Measurements from ENCODE around the gene GPANK1. TPM values are rescaled to one million over a fixed set of nuclear protein-coding genes. Genes with fewer than 3 reads are reported as not detected.

GPANK1 gene
- total RNA-seq, 2 experiments from 2014 or later: 33.3 to 37.0 TPM

DNA sequence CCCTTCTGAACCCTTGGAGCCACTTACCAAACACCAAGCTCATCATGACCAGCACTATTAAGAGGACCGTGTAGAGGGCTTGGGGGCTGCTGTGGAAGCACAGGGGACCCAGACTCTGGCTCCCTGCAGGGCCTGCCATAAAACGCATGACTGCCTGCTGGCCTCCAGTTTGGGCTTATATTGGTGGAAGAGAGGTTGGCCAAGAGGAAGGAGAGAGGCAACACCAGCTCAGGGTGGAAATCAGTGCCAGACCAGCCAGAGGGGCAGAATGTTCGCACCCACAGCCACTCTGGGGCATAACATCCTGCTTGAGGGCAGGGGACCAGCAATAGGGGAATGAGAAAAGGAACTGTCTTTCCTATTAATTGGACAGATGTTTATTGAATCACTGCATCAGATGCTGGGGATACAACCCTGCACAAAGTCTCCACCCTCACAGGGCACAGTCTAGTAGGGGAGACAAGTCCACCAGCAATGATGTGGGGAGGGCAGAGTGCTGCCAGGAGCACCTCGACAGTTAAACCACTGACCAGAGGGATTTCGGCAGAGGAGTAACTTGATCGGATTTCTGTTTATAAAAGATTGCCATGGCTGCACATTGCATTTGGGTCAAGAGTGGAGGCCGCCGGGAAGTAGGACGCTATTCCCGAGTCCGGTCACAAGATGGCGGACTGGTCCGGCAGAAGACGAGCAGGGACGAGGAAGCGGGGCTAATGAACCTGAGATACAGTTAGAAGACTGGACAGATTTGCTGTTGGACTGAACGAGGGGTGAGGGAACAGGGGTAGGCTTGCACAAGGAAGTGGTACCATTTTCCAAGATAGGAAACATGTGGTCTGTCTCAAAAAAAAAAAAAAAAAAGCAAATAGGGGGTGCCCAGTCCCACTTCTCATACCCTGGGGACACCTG, 15.7 kb upstream of the GPANK1 start, which contains the start of gene LY6G5C:
Gene LY6G5C, minus strand, starts transcription at position 842 of the 909 bp plus-strand sequence. Its CDS starts 694 bp downstream, at position 148.
- peak; percentile 61 for DNase-seq
- H3K27me3 Mint-ChIP-seq: no peaks in the 10 kb centered on the region
- peak within 1 kb of the TSS; percentile 65 for H3K4me3 Mint-ChIP-seq
- H3K36me3 Mint-ChIP-seq: peaks cover 2% of the 10 kb centered on the region
- peak within 1 kb of the TSS; percentile 8 for H3K27ac Mint-ChIP-seq
- H3K4me1 Mint-ChIP-seq: peaks cover 14% of the 10 kb centered on the region
- H3K9me3 Mint-ChIP-seq: no peaks in the 10 kb centered on the region

DNA sequence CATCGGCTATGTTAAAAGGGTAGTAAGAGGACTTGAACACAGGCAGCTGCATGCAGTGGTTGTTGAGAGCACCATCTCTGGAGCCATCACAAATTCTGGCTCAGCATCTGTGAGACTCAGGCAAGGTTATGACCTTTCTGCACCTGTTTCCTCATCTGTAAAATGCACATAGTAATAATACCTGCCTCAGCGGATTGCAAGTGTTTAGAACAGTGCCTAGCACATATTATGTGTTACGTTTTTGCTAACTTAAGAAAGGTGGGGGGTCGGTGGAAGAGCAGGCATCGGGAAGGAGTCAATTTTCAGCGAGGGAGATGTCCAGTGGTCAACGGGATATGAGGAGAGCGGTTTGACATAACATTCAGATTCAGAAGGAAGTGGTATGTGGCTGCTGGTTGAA, 13.2 kb upstream of the GPANK1 start:
- Mint-ChIP-seq H3K4me1 (peaks cover 14% of the 10 kb centered on the region), H3K27ac (no peak overlapping the region)

DNA sequence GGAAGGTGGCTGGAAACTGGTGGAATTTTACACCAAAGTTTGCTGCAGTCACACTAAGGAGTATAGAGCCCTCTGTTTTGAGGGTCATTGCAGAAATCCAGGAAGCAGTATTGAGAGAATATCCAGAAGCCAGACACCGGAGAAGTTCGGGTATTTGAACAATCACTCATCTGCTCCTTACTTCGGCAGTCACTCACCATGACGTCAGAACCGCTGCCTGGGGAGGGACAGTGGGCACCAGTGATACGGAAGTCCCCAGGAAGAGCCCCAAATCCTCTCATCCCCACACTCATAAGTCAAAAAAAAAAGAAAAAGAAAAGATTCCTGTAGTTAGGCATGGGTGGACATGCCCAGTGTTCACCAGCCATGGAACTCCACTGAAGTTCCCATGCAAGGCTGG, 12.1 kb upstream of the GPANK1 start:
- H3K4me3 Mint-ChIP-seq: no peak overlapping the region
- H3K36me3 Mint-ChIP-seq: peaks cover 7% of the 10 kb centered on the region
- H3K27ac Mint-ChIP-seq: no peak overlapping the region
- no peaks in the 10 kb centered on the region for H3K27me3 Mint-ChIP-seq
- DNase-seq: no peak
- no peaks in the 10 kb centered on the region for H3K9me3 Mint-ChIP-seq
- peaks cover 14% of the 10 kb centered on the region for H3K4me1 Mint-ChIP-seq

More for the DNA sequence above, 13.2 kb upstream of the GPANK1 start:
- H3K36me3 Mint-ChIP-seq: peaks cover 2% of the 10 kb centered on the region
- no peak for DNase-seq
- no peaks in the 10 kb centered on the region for H3K27me3 Mint-ChIP-seq
- H3K4me3 Mint-ChIP-seq: no peak overlapping the region
- no peaks in the 10 kb centered on the region for H3K9me3 Mint-ChIP-seq

DNA sequence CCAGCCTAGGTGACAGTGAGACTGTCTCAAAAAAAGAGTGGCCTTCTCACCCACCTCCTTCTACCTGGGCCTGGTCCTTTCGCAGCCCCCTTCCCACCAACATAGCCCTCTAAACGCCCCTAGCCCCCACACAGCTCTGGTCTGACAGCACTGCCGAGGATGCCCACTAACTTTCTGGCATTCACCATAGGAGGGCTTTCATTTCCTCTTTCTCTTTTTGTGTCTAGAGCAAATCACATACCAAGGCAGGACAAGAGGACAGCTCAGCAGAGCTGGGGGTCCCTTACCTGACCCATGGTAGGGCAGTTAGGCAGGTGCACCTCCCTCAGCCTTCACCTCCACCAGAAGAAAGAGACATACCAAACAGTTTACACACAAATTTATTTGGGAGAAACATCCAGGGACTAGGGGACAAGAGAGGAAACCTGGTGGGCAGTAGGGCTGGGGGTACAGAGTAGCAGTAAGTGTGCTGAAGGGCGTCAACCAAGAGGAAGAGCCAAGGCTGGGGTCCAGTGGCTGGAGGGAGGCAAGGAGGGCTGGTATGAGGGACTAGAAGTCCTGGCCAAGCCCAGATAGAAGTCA, 11.6 kb upstream of the GPANK1 start:
- peaks cover 5% of the 10 kb centered on the region for H3K36me3 Mint-ChIP-seq
- no peak overlapping the region for H3K4me3 Mint-ChIP-seq
- H3K27me3 Mint-ChIP-seq: no peaks in the 10 kb centered on the region
- no peak for DNase-seq
- no peak overlapping the region for H3K27ac Mint-ChIP-seq
- peaks cover 9% of the 10 kb centered on the region for H3K4me1 Mint-ChIP-seq
- no peaks in the 10 kb centered on the region for H3K9me3 Mint-ChIP-seq

DNA sequence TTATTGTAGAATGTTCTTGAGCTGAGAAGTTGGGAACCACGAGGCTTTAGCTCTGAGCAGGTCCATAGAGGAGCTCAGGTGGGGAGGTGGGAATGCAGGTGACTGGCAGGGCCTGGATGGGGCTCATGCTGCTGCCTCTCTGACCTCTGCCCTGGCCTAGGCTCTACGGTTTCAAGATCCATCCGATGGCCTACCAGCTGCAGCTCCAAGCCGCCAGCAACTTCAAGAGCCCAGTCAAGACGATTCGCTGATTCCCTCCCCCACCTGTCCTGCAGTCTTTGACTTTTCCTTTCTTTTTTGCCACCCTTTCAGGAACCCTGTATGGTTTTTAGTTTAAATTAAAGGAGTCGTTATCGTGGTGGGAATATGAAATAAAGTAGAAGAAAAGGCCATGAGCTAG, 4.9 kb upstream of the GPANK1 start, which contains the start of gene LY6G5B:
Gene LY6G5B, plus strand, starts transcription at position 301 of the 400 bp plus-strand sequence. CDS start 975 bp downstream, outside the sequence.
- Mint-ChIP-seq H3K27ac (peak within 1 kb of the TSS; percentile 29), H3K9me3 (no peaks in the 10 kb centered on the region)

DNA sequence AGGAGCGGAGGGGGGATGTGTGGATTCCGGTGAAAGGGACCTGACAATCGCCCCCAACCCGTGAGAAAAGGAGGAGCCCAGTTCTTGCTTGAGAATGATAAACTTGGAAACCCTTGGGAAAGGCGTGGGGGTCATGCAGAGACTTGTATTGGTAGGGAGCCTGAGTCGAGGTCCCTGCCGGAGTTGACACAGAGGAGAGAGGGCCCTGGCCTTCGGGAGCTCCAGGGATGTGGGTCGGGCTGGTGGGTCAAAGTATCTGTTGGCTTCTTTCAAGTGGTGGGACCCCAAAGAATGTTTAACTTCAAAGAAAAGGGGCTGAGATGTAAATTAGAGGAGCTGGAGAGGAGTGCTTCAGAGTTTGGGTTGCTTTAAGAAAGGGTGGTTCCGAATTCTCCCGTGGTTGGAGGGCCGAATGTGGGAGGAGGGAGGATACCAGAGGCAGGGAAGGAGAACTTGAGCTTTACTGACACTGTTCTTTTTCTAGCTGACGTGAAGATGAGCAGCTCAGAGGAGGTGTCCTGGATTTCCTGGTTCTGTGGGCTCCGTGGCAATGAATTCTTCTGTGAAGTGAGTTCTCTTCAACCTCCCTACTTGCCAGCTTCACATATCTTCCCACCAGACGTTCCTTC, 1.7 kb upstream of the GPANK1 start:
- DNase-seq: no peak
- Mint-ChIP-seq H3K36me3 (peaks cover 65% of the 10 kb centered on the region), H3K4me3 (peak overlapping the region; percentile 96), H3K4me1 (peaks cover 41% of the 10 kb centered on the region), H3K27me3 (no peaks in the 10 kb centered on the region), H3K9me3 (no peaks in the 10 kb centered on the region), H3K27ac (peak overlapping the region; percentile 97)

More for the DNA sequence above, 4.9 kb upstream of the GPANK1 start, which contains the start of gene LY6G5B:
- H3K4me3 Mint-ChIP-seq: no peak within 1 kb of the TSS
- no peaks in the 10 kb centered on the region for H3K27me3 Mint-ChIP-seq
- peaks cover 45% of the 10 kb centered on the region for H3K36me3 Mint-ChIP-seq
- H3K4me1 Mint-ChIP-seq: peaks cover 22% of the 10 kb centered on the region
- no peak for DNase-seq

DNA sequence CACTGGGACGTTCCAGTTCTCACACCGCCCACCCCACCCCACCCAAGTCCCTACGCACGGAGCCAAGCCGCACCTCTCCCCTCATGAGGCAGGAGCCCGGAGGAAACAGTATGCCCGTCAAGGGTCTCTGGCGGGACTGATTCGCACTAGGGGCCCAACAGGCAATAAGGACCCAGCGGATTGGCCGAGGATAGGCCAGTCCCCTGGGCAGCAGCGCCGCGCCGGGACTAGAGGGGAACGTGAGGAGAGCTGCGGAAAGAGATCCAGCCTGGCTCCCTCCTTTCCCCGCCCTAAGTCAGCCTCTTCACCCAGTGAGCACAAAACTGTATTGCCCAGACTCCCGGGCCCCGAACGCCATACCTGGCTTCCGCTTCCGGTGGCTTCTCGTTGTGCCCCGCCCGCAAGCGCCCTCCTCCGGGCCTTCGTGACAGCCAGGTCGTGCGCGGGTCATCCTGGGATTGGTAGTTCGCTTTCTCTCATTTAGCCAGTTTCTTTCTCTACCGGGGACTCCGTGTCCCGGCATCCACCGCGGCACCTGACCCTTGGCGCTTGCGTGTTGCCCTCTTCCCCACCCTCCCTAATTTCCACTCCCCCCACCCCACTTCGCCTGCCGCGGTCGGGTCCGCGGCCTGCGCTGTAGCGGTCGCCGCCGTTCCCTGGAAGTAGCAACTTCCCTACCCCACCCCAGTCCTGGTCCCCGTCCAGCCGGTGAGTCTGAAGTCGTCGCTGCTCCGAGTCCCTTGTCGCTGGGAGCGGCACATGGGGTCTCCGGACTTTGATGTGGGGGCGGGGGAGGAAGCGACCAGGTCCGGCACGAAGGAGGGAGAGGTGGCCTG, 922 bp upstream of the GPANK1 start, which contains the start of gene CSNK2B:
Gene CSNK2B, plus strand, starts transcription at position 580 of the 836 bp plus-strand sequence. CDS start 752 bp downstream, outside the sequence.
- peaks cover 48% of the 10 kb centered on the region for H3K4me1 Mint-ChIP-seq

DNA sequence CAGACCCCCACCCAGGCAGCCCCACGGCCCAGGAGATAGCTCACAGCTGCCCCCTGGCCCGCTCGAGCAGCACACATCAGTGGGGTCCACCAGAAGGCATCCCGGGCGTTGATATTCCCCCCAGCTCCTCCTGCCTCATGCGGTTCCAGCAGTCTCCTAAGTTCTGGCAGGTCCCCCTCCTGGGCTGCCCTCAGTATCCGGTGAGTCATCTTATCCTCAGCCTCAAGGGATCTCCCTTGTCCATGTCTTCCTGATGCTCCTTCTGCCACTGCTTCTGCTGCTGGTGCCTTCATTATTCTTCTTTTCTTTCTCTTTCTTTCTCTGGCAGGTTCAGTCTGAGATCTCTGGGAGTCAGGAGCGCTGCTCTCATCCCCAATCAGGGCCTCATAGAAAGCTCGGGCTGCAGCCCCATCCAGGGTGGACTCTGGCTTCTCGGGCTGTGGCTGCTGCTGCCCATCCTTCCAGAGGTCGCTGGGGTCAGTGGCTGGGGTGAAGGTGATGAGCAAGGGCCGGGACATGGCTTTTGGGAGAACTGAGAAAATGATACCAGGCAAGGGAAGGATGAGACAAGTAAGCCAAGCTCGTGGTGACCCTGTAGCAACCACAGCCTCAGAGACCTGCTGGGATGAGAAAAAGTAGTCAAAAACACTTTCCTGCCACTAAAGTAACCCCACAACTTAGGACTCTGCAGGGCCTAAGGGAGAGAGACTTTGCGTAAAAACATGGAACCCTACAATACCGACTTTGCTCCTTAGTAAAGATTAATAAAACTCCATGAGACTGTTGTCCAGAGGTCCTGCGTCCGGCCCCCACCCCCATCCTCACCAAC, 622 bp downstream of the GPANK1 start:
- Mint-ChIP-seq H3K4me1 (peaks cover 59% of the 10 kb centered on the region), H3K4me3 (peak overlapping the region; percentile 96), H3K9me3 (no peaks in the 10 kb centered on the region), H3K36me3 (peaks cover 76% of the 10 kb centered on the region), H3K27ac (peak overlapping the region; percentile 97), H3K27me3 (no peaks in the 10 kb centered on the region)
- no peak for DNase-seq

More for the DNA sequence above, 922 bp upstream of the GPANK1 start, which contains the start of gene CSNK2B:
- peak; percentile 98 for DNase-seq
- peaks cover 70% of the 10 kb centered on the region for H3K36me3 Mint-ChIP-seq
- H3K9me3 Mint-ChIP-seq: no peaks in the 10 kb centered on the region
- H3K4me3 Mint-ChIP-seq: peak within 1 kb of the TSS; percentile 96
- no peaks in the 10 kb centered on the region for H3K27me3 Mint-ChIP-seq
- peak within 1 kb of the TSS; percentile 97 for H3K27ac Mint-ChIP-seq

DNA sequence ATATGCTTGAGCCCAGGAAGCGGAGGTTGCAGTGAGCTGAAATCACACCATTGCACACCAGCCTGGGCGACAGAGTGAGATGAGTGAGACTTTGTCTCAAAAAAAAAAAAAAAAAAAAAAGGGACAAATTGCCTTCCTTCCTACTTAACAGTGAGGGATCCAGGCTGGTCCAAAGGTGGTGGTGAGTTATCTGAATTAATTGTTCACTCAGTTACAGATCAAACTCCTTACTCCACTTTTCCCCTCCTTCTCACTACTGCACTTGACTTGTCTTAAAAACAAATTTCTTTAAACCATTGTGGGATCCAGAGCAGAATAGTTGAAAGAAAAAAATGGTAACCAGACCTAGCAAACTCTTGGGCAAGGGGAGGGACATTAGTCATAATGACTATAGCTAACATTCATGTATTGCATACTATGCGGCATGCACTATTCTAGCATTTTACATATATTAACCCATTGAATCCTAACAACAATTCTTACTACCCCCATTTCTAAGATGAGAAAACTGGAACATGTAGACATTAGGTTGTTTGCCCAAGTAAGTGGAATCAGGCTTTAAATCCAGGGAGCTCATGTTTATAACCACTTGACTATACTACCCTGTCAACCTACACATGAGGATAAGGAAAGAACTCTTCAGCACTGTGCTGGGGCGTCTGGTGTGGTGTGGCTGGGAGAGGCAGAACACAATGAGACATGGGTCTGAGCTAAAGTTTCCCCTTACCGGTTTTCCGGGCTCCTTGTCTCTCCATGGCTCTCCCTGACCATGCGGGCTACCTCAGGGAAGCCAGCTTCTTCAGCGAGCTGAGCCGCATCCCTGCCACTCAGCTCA, 1.5 kb downstream of the GPANK1 start:
- Mint-ChIP-seq H3K36me3 (peaks cover 72% of the 10 kb centered on the region), H3K4me3 (peak overlapping the region; percentile 96), H3K9me3 (no peaks in the 10 kb centered on the region), H3K4me1 (peaks cover 66% of the 10 kb centered on the region), H3K27ac (peak overlapping the region; percentile 97), H3K27me3 (no peaks in the 10 kb centered on the region)
- DNase-seq: no peak

DNA sequence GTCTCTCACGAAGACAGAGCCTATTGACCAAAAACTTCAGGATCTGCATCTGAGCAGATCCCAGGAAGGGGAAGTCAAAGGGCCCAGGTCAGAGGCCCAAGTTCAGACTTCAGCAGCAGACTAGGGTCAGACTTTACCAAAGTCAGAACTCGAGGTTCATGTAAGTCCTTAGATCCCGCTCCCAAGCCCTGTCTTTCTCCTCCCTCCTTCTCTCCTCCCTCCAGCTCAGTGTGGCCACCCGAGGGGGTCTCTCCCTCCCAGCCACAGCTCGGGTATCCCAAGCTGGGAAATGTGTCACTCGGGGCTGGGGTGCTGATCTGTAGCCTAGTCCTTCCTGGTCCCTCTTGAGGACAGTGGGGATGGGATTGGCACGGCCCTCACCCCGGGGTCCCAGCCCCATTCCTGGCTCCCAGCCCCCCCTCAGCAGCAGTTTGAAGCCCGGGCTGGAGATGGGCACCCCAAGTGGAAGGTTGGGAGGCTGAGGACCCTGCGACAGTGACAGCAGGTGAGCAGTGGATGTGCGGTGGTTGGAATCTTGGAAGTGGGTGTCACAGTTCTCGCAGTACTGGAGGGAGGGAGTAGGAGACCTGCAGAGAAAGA, 2.6 kb downstream of the GPANK1 start:
- no peak for DNase-seq
- Mint-ChIP-seq H3K9me3 (no peaks in the 10 kb centered on the region), H3K36me3 (peaks cover 69% of the 10 kb centered on the region), H3K27me3 (no peaks in the 10 kb centered on the region), H3K4me1 (peaks cover 66% of the 10 kb centered on the region), H3K4me3 (peak overlapping the region; percentile 11), H3K27ac (peak overlapping the region; percentile 79)

DNA sequence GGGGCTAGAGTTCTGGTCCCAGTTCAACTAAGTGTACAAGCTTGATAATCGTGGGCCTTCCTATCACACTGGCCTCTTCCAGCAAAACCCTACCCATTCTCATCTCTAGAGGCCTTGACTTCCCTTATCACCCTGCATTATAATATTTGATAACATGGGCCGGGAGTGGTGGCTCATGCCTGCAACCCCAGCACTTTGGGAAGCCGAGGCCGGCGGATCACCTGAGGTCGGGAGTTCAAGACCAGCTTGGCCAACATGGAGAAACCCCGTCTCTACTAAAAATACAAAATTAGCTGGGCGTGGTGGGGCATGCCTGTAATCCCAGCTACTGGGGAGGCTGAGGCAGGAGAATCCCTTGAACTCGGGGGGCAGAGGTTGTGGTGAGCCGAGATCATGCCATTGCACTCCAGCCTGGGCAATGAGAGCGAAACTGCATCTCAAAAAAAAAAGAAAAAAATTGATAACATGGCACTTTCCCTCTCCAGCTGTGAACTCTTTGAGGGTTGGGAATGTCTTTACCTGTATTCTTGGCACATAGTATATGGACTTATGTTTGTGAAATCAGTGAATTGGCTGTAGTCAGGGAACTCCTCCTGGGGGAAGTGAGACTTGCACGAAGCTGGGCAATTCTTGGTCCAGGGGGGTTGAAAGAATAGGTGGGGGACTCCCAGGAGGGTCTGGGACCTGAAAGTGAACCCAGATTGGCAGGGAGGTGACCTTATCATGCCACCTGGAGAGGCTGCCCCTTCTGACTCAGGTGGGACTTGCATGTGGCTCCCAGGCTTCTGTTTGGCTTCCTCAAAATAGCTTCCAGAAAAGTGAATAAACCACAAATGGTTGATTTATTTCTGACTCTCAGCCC, 3.3 kb downstream of the GPANK1 start:
- H3K4me3 Mint-ChIP-seq: peak overlapping the region; percentile 97
- H3K27ac Mint-ChIP-seq: peak overlapping the region; percentile 79
- no peaks in the 10 kb centered on the region for H3K27me3 Mint-ChIP-seq
- peaks cover 66% of the 10 kb centered on the region for H3K36me3 Mint-ChIP-seq
- H3K4me1 Mint-ChIP-seq: peaks cover 62% of the 10 kb centered on the region
- DNase-seq: no peak
- no peaks in the 10 kb centered on the region for H3K9me3 Mint-ChIP-seq

Measured in activated naive CD8-positive, alpha-beta T cell treated with anti-CD3 and anti-CD28 coated beads for 36 hours (primary cell).